DND-41 (cell line): ENCODE measurements around the gene ST8SIA6.

Experiments
- ATAC-seq: fragments of 200-7000 bp; cut with Tn5 transposase; 3 replicates; pipeline ENCODE4 v1.9.1; 2021; ENCODE audit warnings: low read depth; ENCODE audit not compliant: insufficient read depth
- DNase-seq: peaks from one replicate; pipeline ENCODE4 v3.0.0-alpha.2; 2020
- H2AFZ ChIP-seq: 2 replicates; pipeline ENCODE4 v1.6.0; 2012; ENCODE audit warnings: low read depth, low read length
- H3K27ac ChIP-seq: 2 replicates; pipeline ENCODE4 v1.5.1; 2012; ENCODE audit warnings: low read length, inconsistent platforms
- H3K27me3 ChIP-seq: fragments of 200-600 bp; sonication (generic); 2 replicates; pipeline ENCODE4 v1.6.0; 2012; ENCODE audit warnings: low read length, mild to moderate bottlenecking, inconsistent platforms; ENCODE audit not compliant: insufficient read depth, poor library complexity
- H3K36me3 ChIP-seq: 2 replicates; pipeline ENCODE4 v1.5.1; 2012; ENCODE audit warnings: low read length, inconsistent platforms; ENCODE audit not compliant: insufficient read depth
- H3K4me1 ChIP-seq: 2 replicates; pipeline ENCODE4 v1.5.1; 2012; ENCODE audit warnings: mild to moderate bottlenecking, low read length; ENCODE audit not compliant: insufficient read depth
- H3K4me2 ChIP-seq: 2 replicates; pipeline ENCODE4 v1.6.0; 2012; ENCODE audit warnings: mild to moderate bottlenecking, moderate library complexity, low read length, inconsistent platforms; ENCODE audit not compliant: insufficient read depth
- H3K4me3 ChIP-seq, 2 experiments: fragments of 200-600 bp in 1 of 2; shearing (Covaris generic) in 1 of 2; 2 replicates each; pipeline ENCODE4 v1.5.1; 2012 to 2016; ENCODE audit warnings: inconsistent platforms in 2 of 2, low read length in 2 of 2, mild to moderate bottlenecking in 2 of 2, low read depth in 1 of 2, moderate library complexity in 1 of 2
- H3K79me2 ChIP-seq: 2 replicates; pipeline ENCODE4 v1.6.0; 2012; ENCODE audit warnings: low read length, inconsistent platforms; ENCODE audit not compliant: insufficient read depth
- H3K9ac ChIP-seq: 2 replicates; pipeline ENCODE4 v1.6.0; 2012; ENCODE audit warnings: low read depth, mild to moderate bottlenecking, inconsistent platforms, low read length, moderate library complexity
- H3K9me3 ChIP-seq: 2 replicates; pipeline ENCODE4 v1.5.1; 2012; ENCODE audit warnings: low read length, moderate library complexity, mild to moderate bottlenecking, inconsistent platforms; ENCODE audit not compliant: insufficient read depth, severe bottlenecking
- H4K20me1 ChIP-seq: 2 replicates; pipeline ENCODE4 v1.6.0; 2012; ENCODE audit warnings: low read length; ENCODE audit not compliant: insufficient read depth
- CTCF ChIP-seq: IDR thresholded peaks from 2 replicates; pipeline ENCODE4 v1.5.1; 2012; ENCODE audit warnings: borderline replicate concordance, low read length, moderate library complexity, mild to moderate bottlenecking; ENCODE audit not compliant: poor library complexity, severe bottlenecking; ENCODE audit errors: extremely low read depth
- EZH2 ChIP-seq: IDR thresholded peaks from 3 replicates; pipeline ENCODE4 v1.6.1; 2012; ENCODE audit warnings: borderline replicate concordance, low read depth, mild to moderate bottlenecking, moderate library complexity, low read length, inconsistent platforms; ENCODE audit not compliant: severe bottlenecking

ST8SIA6 gene

GRCh38 chr10:17414484-17414883, 39.9 kb downstream of the ST8SIA6 start:
- Histone ChIP-seq H3K4me1 (no peaks in the 10 kb centered on the region), H3K36me3 (no peaks in the 10 kb centered on the region), H3K79me2 (no peaks in the 10 kb centered on the region), H3K27me3 (no peaks in the 10 kb centered on the region), H3K4me2 (no peak overlapping the region), H3K9me3 (no peaks in the 10 kb centered on the region), H3K27ac (no peak overlapping the region), H4K20me1 (no peaks in the 10 kb centered on the region), H3K9ac (no peak overlapping the region), H3K4me3 (no peak overlapping the region), H2AFZ (no peak overlapping the region)
- no peak for DNase-seq
- TF ChIP-seq CTCF, result no peak
- TF ChIP-seq EZH2, result no peak
- ATAC-seq, result no peak

DNA sequence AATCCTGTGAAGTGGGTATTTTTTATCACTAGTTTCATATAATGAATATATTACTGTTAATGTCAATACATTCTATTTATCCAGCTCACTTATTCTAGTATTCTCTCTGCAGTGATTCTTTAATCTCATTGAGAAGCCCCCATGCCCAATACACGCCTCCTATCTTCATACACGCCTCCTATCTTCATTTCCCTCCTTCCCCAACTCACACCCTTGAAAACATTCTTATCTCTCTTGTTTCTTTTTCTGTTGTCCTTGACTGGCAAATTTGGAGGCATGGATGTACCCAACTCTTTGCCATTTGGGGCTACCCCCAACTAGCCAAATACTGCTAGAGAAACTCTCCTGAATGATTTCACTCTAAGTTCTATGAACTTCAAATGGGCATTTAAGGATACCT, 40.5 kb downstream of the ST8SIA6 start:
- no peak overlapping the region for H3K27ac ChIP-seq
- H3K4me1 ChIP-seq, result no peaks in the 10 kb centered on the region
- no peak overlapping the region for H2AFZ ChIP-seq
- no peak overlapping the region for H3K4me3 ChIP-seq
- H3K9ac ChIP-seq, result no peak overlapping the region
- H3K79me2 ChIP-seq, result no peaks in the 10 kb centered on the region
- no peak for DNase-seq
- no peaks in the 10 kb centered on the region for H3K27me3 ChIP-seq
- H3K9me3 ChIP-seq, result no peaks in the 10 kb centered on the region
- H3K36me3 ChIP-seq, result no peaks in the 10 kb centered on the region
- ATAC-seq, result no peak
- TF ChIP-seq EZH2 (no peak), CTCF (no peak)
- H3K4me2 ChIP-seq, result no peak overlapping the region
- H4K20me1 ChIP-seq, result no peaks in the 10 kb centered on the region

DNA sequence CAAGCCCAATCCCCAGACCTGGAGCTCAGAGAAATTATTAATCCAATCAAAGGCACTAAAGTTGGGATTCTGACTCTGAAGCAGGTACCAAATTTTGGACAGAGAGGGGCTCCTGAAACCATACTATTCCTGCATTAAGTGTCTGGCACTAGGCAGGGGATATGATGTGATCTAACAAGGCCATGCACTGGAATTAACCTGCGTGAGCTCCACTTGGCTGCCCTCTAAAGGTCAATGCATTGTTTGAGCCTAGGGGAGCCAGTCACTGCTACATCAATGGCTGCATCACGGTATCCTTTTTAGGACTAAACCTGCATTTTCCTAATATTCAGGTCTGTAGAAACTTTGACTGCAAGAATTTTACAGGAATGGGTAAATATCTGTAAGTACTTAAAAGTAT, 42.1 kb downstream of the ST8SIA6 start:
- Histone ChIP-seq H3K27ac (no peak overlapping the region), H3K4me2 (no peak overlapping the region), H3K79me2 (no peaks in the 10 kb centered on the region), H2AFZ (no peak overlapping the region), H3K36me3 (no peaks in the 10 kb centered on the region), H3K4me1 (no peaks in the 10 kb centered on the region), H3K9me3 (no peaks in the 10 kb centered on the region), H4K20me1 (no peaks in the 10 kb centered on the region), H3K27me3 (no peaks in the 10 kb centered on the region), H3K4me3 (no peak overlapping the region), H3K9ac (no peak overlapping the region)
- ATAC-seq, result no peak; the same call in 2 of the 3 replicates
- no peak for TF ChIP-seq CTCF
- TF ChIP-seq EZH2, result no peak
- no peak for DNase-seq

DNA sequence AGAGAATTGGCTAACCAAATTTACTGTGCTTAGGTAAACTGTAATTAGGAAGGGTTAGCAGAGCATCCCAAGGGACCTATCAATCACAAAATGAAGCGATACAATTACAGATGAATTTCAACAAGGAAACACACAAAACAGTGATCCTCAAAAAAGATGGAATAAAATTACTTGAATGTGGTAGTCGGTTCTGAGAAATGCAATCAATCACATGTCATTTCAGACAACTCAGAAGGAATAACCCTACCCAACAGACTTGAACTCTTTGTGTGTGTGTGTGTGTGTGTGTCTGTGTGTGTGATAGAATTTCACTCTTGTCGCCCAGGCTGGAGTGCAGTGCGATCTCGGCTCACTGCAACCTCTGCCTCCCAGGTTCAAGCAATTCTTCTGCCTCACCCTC, 43.5 kb downstream of the ST8SIA6 start:
- no peaks in the 10 kb centered on the region for H3K9me3 ChIP-seq
- no peak overlapping the region for H3K9ac ChIP-seq
- no peak overlapping the region for H3K4me3 ChIP-seq
- DNase-seq (no peak), ATAC-seq (no peak)
- H3K27ac ChIP-seq, result no peak overlapping the region
- no peak for TF ChIP-seq EZH2
- TF ChIP-seq CTCF, result no peak
- H3K27me3 ChIP-seq, result no peaks in the 10 kb centered on the region
- no peaks in the 10 kb centered on the region for H3K4me1 ChIP-seq
- no peak overlapping the region for H3K4me2 ChIP-seq
- no peaks in the 10 kb centered on the region for H4K20me1 ChIP-seq
- no peaks in the 10 kb centered on the region for H3K36me3 ChIP-seq
- no peaks in the 10 kb centered on the region for H3K79me2 ChIP-seq
- H2AFZ ChIP-seq, result no peak overlapping the region
